ENCODE data around the gene THSD4.

- TF ChIP-seq CTCF (conservative IDR thresholded peaks at IDR 0.05) (no peak), ZFX (IDR thresholded peaks at IDR 0.05) (no peak)
These were observed 222.1 kb downstream of the THSD4 start for GRCh38 chr15:71337197-71337845.

Data from C4-2B (cell line).